HG03457 (cell line): ENCODE data around the gene MYO9A.

Experiments
- ATAC-seq: cut with Tn5 transposase; IDR thresholded peaks from one replicate; pipeline ENCODE4 v1.9.1; 2021; ENCODE audit warnings: moderate number of reproducible peaks; ENCODE audit not compliant: unreplicated experiment

MYO9A gene

DNA sequence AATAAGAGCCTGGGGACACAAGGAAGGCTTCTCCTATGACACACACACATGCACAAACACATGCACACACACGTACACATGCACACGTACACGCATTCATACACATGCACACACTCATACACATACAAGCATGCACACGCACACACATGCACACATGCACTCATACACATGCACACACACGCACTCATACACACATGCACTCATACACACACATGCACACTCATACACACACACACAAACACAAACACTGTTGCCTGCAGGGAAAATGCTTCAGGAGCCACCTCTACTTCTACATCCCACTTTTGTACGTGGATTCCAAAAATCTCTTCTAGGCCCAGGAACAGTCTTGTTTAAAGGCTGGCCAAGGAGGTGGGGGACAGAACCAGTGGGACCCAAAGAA, 328.3 kb downstream of the MYO9A start:
- no peak for ATAC-seq

DNA sequence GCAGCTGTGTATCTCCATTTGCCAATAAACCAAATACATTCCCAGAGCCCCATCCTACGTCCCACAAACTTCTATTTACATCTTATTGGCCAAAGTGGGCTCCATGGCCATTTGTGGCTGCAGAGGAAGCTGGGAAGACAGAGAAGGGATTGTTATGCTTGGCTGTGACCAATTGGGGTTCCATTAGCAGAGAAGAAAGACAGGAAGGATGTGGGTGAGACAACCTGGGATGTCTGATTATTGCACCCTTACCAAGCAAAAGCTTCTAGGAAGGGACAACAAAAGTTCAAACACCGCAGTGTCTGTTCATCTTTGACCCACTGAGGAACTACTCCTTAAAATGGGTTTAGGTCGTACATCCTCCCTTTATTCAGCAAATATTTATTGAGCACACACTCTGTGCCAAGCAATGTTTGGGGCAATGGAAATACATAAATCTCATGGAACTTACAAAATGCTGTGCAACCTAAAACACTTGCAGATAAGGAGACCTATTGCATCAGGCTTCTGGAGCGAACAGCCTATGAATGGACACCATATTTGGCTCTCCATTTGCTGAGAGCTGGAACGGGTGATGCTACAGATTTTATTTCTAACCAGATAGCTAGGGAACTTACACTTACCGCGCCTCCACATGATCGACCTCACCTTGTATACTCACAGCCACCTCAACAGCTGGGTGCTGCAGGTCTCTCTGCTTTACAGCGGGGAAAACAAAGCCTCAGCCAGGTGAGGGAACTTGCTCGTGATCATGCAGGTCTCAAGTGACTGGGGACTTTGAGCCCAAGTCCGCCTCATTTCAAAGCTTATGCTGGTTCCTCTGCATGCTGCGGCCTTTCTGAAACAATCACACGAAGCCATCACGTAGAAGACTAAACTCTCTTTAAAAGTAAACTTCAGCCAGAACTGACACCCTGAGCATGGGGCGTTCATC, 329.0 kb downstream of the MYO9A start:
- no peak for ATAC-seq

- ATAC-seq: no peak
Measured at GRCh38 chr15:71786673-71787072, 331.3 kb downstream of the MYO9A start.

DNA sequence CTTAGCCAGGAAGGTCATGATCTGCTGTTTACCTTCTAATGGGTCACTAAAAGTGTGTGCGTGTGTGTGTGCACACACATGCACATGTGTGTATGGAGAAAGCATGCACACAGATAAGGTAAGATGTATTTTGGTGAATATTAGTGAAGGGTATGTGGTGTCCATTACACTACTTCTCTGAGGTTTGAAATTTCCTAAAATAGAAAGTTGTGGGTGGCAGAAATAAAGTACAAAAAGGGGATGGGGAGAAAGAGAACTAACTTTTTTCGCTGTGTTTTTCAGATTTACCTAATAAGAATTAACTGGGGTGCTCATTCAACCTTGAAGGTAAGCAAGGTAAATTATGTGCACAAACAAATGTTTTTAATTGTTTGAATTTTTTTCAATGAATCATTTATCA, 332.0 kb downstream of the MYO9A start:
- ATAC-seq: no peak

DNA sequence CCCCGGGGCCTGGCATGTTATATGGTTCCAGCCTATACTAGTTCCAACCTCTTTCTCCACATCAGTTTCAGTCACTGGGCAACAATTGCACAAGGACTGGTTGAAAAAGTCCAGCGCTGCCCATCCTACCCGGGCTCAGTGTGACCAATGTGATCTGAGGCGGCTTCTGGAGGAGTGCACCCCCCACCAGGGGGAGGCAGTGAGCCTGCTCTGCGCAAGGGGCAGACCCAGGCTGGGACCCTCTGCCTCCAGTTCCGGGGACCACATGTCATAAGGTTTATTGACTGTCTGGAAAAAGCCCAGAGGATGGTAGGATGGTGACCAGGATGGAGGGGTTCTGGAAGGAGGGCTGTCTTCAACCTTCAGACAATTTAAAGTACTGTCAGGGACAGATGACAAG, 333.2 kb downstream of the MYO9A start:
- no peak for ATAC-seq

GRCh38 chr15:71782422-71783165, 335.4 kb downstream of the MYO9A start:
- ATAC-seq: no peak

GRCh38 chr15:71781965-71782265, 336.0 kb downstream of the MYO9A start:
- no peak for ATAC-seq

DNA sequence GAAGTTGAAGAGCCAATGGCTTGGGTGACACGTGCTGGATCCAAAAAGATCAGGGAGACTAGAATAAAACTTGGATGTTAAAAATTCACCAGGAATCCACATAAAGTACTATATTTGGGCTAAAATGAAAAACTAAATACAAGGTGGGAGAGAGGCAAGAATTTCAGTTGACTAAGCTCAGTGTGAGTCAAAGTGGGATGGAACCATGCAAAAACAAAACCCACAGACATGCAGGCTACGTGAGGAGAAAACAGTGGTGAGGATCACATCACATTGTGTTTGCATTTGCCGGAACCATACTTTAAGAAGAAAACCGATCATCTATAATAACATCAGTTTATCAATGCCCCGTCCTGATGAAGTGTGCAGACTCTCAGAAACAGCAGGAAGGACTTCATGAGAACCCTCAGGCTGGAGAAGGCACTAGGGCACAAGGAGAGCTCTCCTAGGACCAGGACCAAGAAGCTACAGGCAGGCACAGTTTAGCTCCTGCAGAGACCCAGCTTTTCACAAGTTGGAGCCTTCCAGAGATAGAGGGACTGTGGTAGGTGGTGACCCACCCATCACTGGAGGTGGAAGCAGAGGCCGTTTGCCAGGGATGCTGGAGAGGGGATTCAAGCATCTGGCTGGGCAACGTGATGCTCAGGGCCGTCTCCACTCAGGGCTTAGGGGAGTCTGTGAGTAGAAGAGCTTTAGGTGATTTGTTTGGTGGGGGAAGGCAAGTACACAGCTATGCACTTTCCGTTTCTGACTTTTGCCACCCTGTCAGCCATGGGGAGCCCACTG, 336.6 kb downstream of the MYO9A start:
- ATAC-seq: no peak

DNA sequence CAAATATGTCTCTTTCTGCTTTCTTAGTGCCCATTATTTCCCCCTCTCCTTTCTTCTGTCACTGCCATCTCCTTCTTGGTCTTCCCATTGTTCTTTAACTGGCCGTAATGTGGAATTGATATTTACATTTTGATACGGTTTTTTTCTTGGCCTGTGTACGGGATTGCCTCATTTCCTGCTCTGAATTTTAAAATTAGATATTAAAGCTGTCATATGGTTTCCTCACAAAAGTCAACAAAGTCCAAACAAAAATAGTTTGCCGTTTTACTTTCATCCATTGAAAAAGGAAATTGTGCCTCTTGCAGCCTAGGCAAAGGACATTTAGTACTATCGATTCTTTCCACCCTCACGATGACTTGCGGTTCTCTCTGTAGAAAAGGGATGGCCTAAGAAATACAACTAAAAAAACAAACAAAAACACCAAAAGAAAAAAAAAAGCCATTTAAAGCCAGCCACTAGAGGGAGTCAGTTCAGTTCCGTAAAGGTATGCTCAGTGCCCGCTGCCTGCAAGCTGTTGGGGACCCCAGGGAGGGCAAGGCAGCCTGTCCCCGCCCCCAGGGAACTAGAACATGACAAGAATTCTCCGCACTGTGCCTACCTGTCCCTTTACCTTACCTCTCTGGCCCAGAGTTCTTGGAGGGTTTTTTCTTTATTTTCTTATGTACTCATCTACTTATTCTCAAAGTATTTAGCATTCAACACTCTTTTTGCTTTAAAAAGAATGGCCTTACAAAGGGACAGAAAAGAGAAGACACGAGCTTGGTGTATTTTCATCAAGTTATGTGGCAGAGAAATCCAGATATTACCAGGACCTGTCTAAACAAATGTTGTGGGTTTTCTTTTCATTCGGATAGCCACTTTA, 337.6 kb downstream of the MYO9A start:
- ATAC-seq: no peak

- ATAC-seq: no peak
Measured at GRCh38 chr15:71779073-71779797, 338.7 kb downstream of the MYO9A start.

GRCh38 chr15:71777216-71777943, 340.6 kb downstream of the MYO9A start:
- ATAC-seq: no peak

DNA sequence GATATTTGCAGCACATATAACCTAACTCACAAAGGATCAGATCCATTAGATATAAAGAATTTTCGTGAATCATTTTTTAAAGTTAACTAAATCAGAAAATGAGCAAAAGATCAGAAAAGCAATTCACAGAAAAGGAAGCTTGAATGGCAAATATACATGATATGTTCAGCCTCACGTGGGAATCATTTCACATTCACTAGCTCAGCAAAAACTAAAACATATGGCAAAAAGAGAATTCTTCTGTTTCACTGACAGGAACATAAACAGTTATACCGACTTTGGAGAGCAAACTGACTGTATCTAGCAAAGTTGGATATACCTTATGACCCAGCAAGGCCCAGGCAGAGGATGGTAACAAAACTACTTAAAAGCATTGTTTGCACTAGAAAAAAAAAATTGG, 341.6 kb downstream of the MYO9A start:
- ATAC-seq: no peak

DNA sequence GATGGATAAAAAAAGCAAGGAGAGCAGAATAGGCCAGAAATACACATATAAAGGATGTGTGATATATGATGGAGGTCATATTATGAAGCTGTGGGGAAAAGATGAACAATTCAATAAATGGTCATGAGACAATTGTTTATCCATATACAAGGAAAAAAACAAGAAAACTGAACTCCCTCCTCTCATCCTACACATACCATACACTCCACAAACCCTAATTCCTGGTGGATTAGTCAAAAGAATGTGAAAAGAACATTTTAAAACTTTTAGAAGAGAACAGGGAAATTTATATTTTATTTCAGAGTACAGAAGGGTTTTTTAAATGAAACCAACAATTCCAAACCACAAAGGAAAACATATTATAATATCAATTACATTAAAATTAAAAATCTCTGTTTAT, 342.1 kb downstream of the MYO9A start:
- no peak for ATAC-seq

DNA sequence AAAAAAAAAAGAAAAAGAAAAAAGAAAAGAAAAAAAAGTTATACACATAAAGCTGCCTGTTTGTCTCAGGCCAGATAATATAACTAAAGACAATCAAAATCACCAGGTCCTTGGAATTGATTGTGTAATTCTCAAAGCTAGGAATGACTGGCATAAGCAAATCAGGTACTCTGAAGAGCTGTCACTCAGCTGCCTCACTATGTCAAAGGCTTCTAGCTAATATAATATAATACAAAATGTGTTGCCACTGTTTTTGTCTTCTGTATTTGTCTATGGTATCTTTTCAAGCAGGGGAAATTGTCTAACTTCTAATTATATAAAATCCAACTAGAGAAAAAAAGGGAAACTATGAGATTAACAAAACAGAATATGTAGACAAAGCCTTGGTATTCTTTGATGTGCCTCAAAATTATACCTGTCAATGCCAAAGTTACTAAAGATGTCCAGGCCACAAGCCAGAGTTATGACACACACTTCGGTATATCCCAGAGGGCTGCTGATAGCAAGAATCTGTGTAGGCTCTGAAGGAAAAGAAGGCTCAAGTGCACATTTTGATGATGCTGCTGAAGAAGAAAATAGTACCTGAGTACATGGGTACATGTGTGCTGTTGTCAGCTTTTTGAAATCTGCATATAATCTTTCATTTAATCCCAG, 344.6 kb downstream of the MYO9A start:
- no peak for ATAC-seq
